Aorta (tissue), 5 donors: ENCODE measurements around the gene NACC2. TPM values are rescaled to one million over a fixed set of nuclear protein-coding genes. Genes with fewer than 3 reads are reported as not detected.

Experiments used
- ATAC-seq: fragments of 200-7000 bp; cut with Tn5 transposase; one replicate; pipeline ENCODE4 v1.9.1; 2022; ENCODE audit warnings: moderate library complexity; ENCODE audit not compliant: low FRiP score
- DNase-seq, 2 donors: peaks; one replicate each; pipeline ENCODE4 v3.0.0-alpha.2; 2020
- H3K27ac ChIP-seq, 2 donors: one replicate each; pipeline ENCODE4 v1.5.1; 2013; ENCODE audit warnings: low read length in 2 of 2, mild to moderate bottlenecking in 2 of 2, moderate library complexity in 2 of 2, control low read depth in 1 of 2, inconsistent platforms in 1 of 2, low read depth in 1 of 2
- H3K27me3 ChIP-seq, 2 donors: one replicate each; pipeline ENCODE4 v1.6.1; 2013; ENCODE audit warnings: control low read depth in 1 of 2, low read length in 1 of 2, mild to moderate bottlenecking in 1 of 2, moderate library complexity in 1 of 2; ENCODE audit not compliant: insufficient read depth in 2 of 2, control insufficient read depth in 1 of 2
- H3K36me3 ChIP-seq, 2 donors: one replicate each; pipeline ENCODE4 v1.6.1; 2013; ENCODE audit warnings: control low read depth in 1 of 2, low read length in 1 of 2, mild to moderate bottlenecking in 1 of 2; ENCODE audit not compliant: insufficient read depth in 2 of 2, control insufficient read depth in 1 of 2
- H3K4me1 ChIP-seq, 2 donors: one replicate each; pipeline ENCODE4 v1.6.1; 2013; ENCODE audit warnings: low read length in 2 of 2, control low read depth in 1 of 2, mild to moderate bottlenecking in 1 of 2, moderate library complexity in 1 of 2; ENCODE audit not compliant: insufficient read depth in 2 of 2, control insufficient read depth in 1 of 2
- H3K4me3 ChIP-seq, 2 donors: one replicate each; pipeline ENCODE4 v1.5.1; 2013; ENCODE audit warnings: low read length in 2 of 2, control low read depth in 1 of 2, mild to moderate bottlenecking in 1 of 2
- H3K9me3 ChIP-seq: one replicate; pipeline ENCODE4 v1.6.1; 2013; ENCODE audit warnings: mild to moderate bottlenecking, low read length; ENCODE audit not compliant: control insufficient read depth
- WGBS, 2 donors: extraction: QIAGEN DNeasy Blood & Tissue Kit; methylation state at CpG; one replicate each; pipeline ENCODE4 v1.1.7; 2013; 5-methylcytosine and 5-hydroxymethylcytosine counted together
- intact Hi-C, 2 donors: fragments of 100-400 bp; cut with DNase I; formaldehyde crosslinking; loops; one replicate each; pipeline versions ENCODE4 v1.14.2 to v1.15.0; 2022
- polyA plus RNA-seq, 2 donors: library from polyadenylated mRNA; stranded (reverse); fragments of 200-250 nt; gene quantifications; one replicate each; pipeline ENCODE4 v1.2.3, GENCODE V29; 2013
- total RNA-seq, 2 donors: library from RNA; stranded (reverse); fragmentation: NEBNext Ultra II Directional; extraction: Animal tissue kit (Norgen Biotek cat#: 25700); gene quantifications; one replicate each; pipeline ENCODE4 v1.2.1, GENCODE V29; 2021
- donor health status: healthy with polysubstance abuse.
- donor health status: Bipolar disorder and iron deficiency.
- donor health status: DM: no; HTN: no; CAD: no.
- donor health status: DM: no; HTN: no; CAD: no.
- donor health status: DM: yes; HTN: yes; CAD: no.

Gene NACC2
- total and polyA plus RNA-seq, 4 donors, result 10.5 to 61.0 (median 31.5) TPM

- no peak overlapping the region for H3K27ac ChIP-seq
- H3K4me1 ChIP-seq, result no peaks in the 10 kb centered on the region
- DNase-seq, result no peak
- H3K4me3 ChIP-seq, result no peak overlapping the region
- intact Hi-C loops, result no loop called here
- H3K27me3 ChIP-seq, result no peaks in the 10 kb centered on the region
- ATAC-seq, result no peak
- peaks cover 0 to under 1% of the 10 kb centered on the region in 2 donors for H3K36me3 ChIP-seq
- no peaks in the 10 kb centered on the region for H3K9me3 ChIP-seq
- 88 to 90% methylated on average over 9 of the region's 9 CpGs for WGBS, 2 donors
Observed at GRCh38 chr9:135957431-135957830, 137.7 kb downstream of the NACC2 start.

GRCh38 chr9:135956802-135957174, 138.3 kb downstream of the NACC2 start:
- Histone ChIP-seq H3K4me1 (no peaks in the 10 kb centered on the region), H3K4me3 (no peak overlapping the region), H3K27me3 (no peaks in the 10 kb centered on the region), H3K36me3 (peaks cover 0 to 3% of the 10 kb centered on the region in 2 donors), H3K27ac (no peak overlapping the region), H3K9me3 (no peaks in the 10 kb centered on the region)
- ATAC-seq (no peak), DNase-seq (no peak)
- intact Hi-C loops, result no loop called here
- WGBS, 2 donors, result 93% methylated on average over 8 of the region's 8 CpGs

Other genes starting within 250 kb of the NACC2 start
- 10 to 100 TPM; 26.4 to 28.0 TPM for gene CAMSAP1, start 187.7 kb downstream of the NACC2 start, total RNA-seq
- gene CAMSAP1, start 187.7 kb downstream of the NACC2 start, polyA plus RNA-seq, result 1 to 10 TPM; 2.5 to 5.2 TPM
- 10 to 100 TPM; 24.1 to 38.0 TPM for gene UBAC1, start 133.9 kb downstream of the NACC2 start, total RNA-seq
- gene UBAC1, start 133.9 kb downstream of the NACC2 start, polyA plus RNA-seq, result 10 to 100 TPM; 36.9 to 49.9 TPM
- 10 to 100 TPM; 22.0 to 25.1 TPM for gene TMEM250, start 23.6 kb upstream of the NACC2 start, total RNA-seq
- gene TMEM250, start 23.6 kb upstream of the NACC2 start, polyA plus RNA-seq, result 10 to 100 TPM; 14.9 to 19.0 TPM
- not detected for gene LHX3, start 109.8 kb upstream of the NACC2 start, total RNA-seq
- not detected for gene LHX3, start 109.8 kb upstream of the NACC2 start, polyA plus RNA-seq
- gene QSOX2, start 150.5 kb upstream of the NACC2 start, total RNA-seq, result 1 to 10 TPM; 6.8 to 7.9 TPM
- gene QSOX2, start 150.5 kb upstream of the NACC2 start, polyA plus RNA-seq, result 1 to 10 TPM; 1.0 to 5.7 TPM
- not detected for gene CCDC187, start 208.8 kb upstream of the NACC2 start, total RNA-seq
- gene CCDC187, start 208.8 kb upstream of the NACC2 start, polyA plus RNA-seq, result not detected
- gene GPSM1, start 232.2 kb upstream of the NACC2 start, total RNA-seq, result 10 to 100 TPM; 22.7 to 28.9 TPM
- gene GPSM1, start 232.2 kb upstream of the NACC2 start, polyA plus RNA-seq, result 10 to 100 TPM in 1 of 2 donors, 1 to 10 TPM in 1; 6.9 to 53.7 TPM